ENCODE results near the gene LPAR4.
"Not testable (repeated sequence)": the region's sequence is repeated elsewhere in the genome, so short reads cannot be mapped to it uniquely, and the experiment has no call there.

LPAR4 gene

GRCh38 chrX:78800114-78800513 is 52.6 kb downstream of the LPAR4 start:
- no peak for DNase-seq (ENCODE audit: low spot score)
- H3K23ac ChIP-seq (ENCODE audit: low read depth, low read length, poor library complexity) = no peak overlapping the region
- no peak overlapping the region for H3K9ac ChIP-seq (ENCODE audit: low read depth, low read length, poor library complexity)
- H2BK12ac ChIP-seq (ENCODE audit: low read length) = no peak overlapping the region
- H3K79me1 ChIP-seq (ENCODE audit: low read depth, low read length) = no peaks in the 10 kb centered on the region
- H2AK5ac ChIP-seq (ENCODE audit: low read depth, low read length) = no peak overlapping the region
- no peak overlapping the region for H4K8ac ChIP-seq (ENCODE audit: low read depth, low read length)
- no peak overlapping the region for H2BK15ac ChIP-seq (ENCODE audit: low read length)
- no CpG with 5 or more reads among the region's 2 CpGs for WGBS, 2 donors (ENCODE audit: extremely low coverage in 2 of 2, insufficient read length in 2 of 2, insufficient replicate concordance in 1 of 2)
- H3K4me2 ChIP-seq (ENCODE audit: insufficient read depth, low read length, poor library complexity, severe bottlenecking) = no peak overlapping the region
- H3K27ac ChIP-seq (replicated peaks; ENCODE audit: low read length) = no peak overlapping the region
- H3K36me3 ChIP-seq (replicated peaks in 1 of 2; ENCODE audit: control insufficient read depth in 2 of 2, insufficient read depth in 2 of 2, low read length in 2 of 2) = no peaks in the 10 kb centered on the region
- H3K4me3 ChIP-seq (ENCODE audit: low read length in 2 of 2) = no peak overlapping the region
- H3K4me1 ChIP-seq (ENCODE audit: control insufficient read depth in 2 of 2, insufficient read depth in 1 of 2, low read depth in 1 of 2, low read length in 2 of 2) = no peaks in the 10 kb centered on the region
- no peak overlapping the region for H2BK120ac ChIP-seq (ENCODE audit: low read depth, low read length)
- no peaks in the 10 kb centered on the region for H3K27me3 ChIP-seq (ENCODE audit: control insufficient read depth in 3 of 3, insufficient read depth in 3 of 3, low read depth in 1 of 3, low read length in 3 of 3)
- H3K18ac ChIP-seq (ENCODE audit: low read length) = no peak overlapping the region
- H4K91ac ChIP-seq (ENCODE audit: low read depth, low read length, poor library complexity) = no peak overlapping the region
- H3K14ac ChIP-seq (ENCODE audit: low read length) = no peak overlapping the region
- no peak overlapping the region for H3K4ac ChIP-seq (ENCODE audit: low read length)
- H3K9me3 ChIP-seq (replicated peaks in 1 of 2; ENCODE audit: control insufficient read depth in 2 of 2, insufficient read depth in 1 of 2, low read depth in 1 of 2, low read length in 2 of 2) = no peaks in the 10 kb centered on the region
- no peak overlapping the region for H2AFZ ChIP-seq (ENCODE audit: low read length)
- no peak overlapping the region for H2BK5ac ChIP-seq (ENCODE audit: low read length)

GRCh38 chrX:78800694-78801093 is 53.2 kb downstream of the LPAR4 start:
- Histone ChIP-seq H3K27ac (replicated peaks; ENCODE audit: low read length) (no peak overlapping the region), H3K9ac (ENCODE audit: low read depth, low read length, poor library complexity) (no peak overlapping the region), H2BK12ac (ENCODE audit: low read length) (no peak overlapping the region), H3K4me3 (ENCODE audit: low read length in 2 of 2) (no peak overlapping the region), H3K14ac (ENCODE audit: low read length) (no peak overlapping the region), H3K23ac (ENCODE audit: low read depth, low read length, poor library complexity) (no peak overlapping the region), H2AK5ac (ENCODE audit: low read depth, low read length) (no peak overlapping the region), H2BK5ac (ENCODE audit: low read length) (no peak overlapping the region), H4K91ac (ENCODE audit: low read depth, low read length, poor library complexity) (no peak overlapping the region), H2BK120ac (ENCODE audit: low read depth, low read length) (no peak overlapping the region), H3K9me3 (replicated peaks in 1 of 2; ENCODE audit: control insufficient read depth in 2 of 2, insufficient read depth in 1 of 2, low read depth in 1 of 2, low read length in 2 of 2) (no peaks in the 10 kb centered on the region), H3K4me1 (ENCODE audit: control insufficient read depth in 2 of 2, insufficient read depth in 1 of 2, low read depth in 1 of 2, low read length in 2 of 2) (no peaks in the 10 kb centered on the region), H3K4me2 (ENCODE audit: insufficient read depth, low read length, poor library complexity, severe bottlenecking) (no peak overlapping the region), H3K79me1 (ENCODE audit: low read depth, low read length) (no peaks in the 10 kb centered on the region), H3K27me3 (ENCODE audit: control insufficient read depth in 3 of 3, insufficient read depth in 3 of 3, low read depth in 1 of 3, low read length in 3 of 3) (no peaks in the 10 kb centered on the region), H3K4ac (ENCODE audit: low read length) (no peak overlapping the region), H2BK15ac (ENCODE audit: low read length) (no peak overlapping the region), H4K8ac (ENCODE audit: low read depth, low read length) (no peak overlapping the region), H2AFZ (ENCODE audit: low read length) (no peak overlapping the region), H3K18ac (ENCODE audit: low read length) (no peak overlapping the region), H3K36me3 (replicated peaks in 1 of 2; ENCODE audit: control insufficient read depth in 2 of 2, insufficient read depth in 2 of 2, low read length in 2 of 2) (no peaks in the 10 kb centered on the region)
- DNase-seq (ENCODE audit: low spot score) = no peak

- Histone ChIP-seq H3K18ac (ENCODE audit: low read length) (no peak overlapping the region), H2BK15ac (ENCODE audit: low read length) (no peak overlapping the region), H2BK120ac (ENCODE audit: low read depth, low read length) (no peak overlapping the region), H2AFZ (ENCODE audit: low read length) (no peak overlapping the region), H3K9ac (ENCODE audit: low read depth, low read length, poor library complexity) (no peak overlapping the region), H3K4me1 (ENCODE audit: control insufficient read depth in 2 of 2, insufficient read depth in 1 of 2, low read depth in 1 of 2, low read length in 2 of 2) (no peaks in the 10 kb centered on the region), H3K27ac (replicated peaks; ENCODE audit: low read length) (no peak overlapping the region), H3K27me3 (ENCODE audit: control insufficient read depth in 3 of 3, insufficient read depth in 3 of 3, low read depth in 1 of 3, low read length in 3 of 3) (no peaks in the 10 kb centered on the region), H3K4me3 (ENCODE audit: low read length in 2 of 2) (no peak overlapping the region), H3K4me2 (ENCODE audit: insufficient read depth, low read length, poor library complexity, severe bottlenecking) (no peak overlapping the region), H3K23ac (ENCODE audit: low read depth, low read length, poor library complexity) (no peak overlapping the region), H3K14ac (ENCODE audit: low read length) (no peak overlapping the region), H2BK5ac (ENCODE audit: low read length) (no peak overlapping the region), H3K9me3 (replicated peaks in 1 of 2; ENCODE audit: control insufficient read depth in 2 of 2, insufficient read depth in 1 of 2, low read depth in 1 of 2, low read length in 2 of 2) (no peaks in the 10 kb centered on the region), H2AK5ac (ENCODE audit: low read depth, low read length) (no peak overlapping the region), H2BK12ac (ENCODE audit: low read length) (no peak overlapping the region), H3K36me3 (replicated peaks in 1 of 2; ENCODE audit: control insufficient read depth in 2 of 2, insufficient read depth in 2 of 2, low read length in 2 of 2) (no peaks in the 10 kb centered on the region), H3K79me1 (ENCODE audit: low read depth, low read length) (no peaks in the 10 kb centered on the region), H4K8ac (ENCODE audit: low read depth, low read length) (no peak overlapping the region), H3K4ac (ENCODE audit: low read length) (no peak overlapping the region), H4K91ac (ENCODE audit: low read depth, low read length, poor library complexity) (no peak overlapping the region)
- no peak for DNase-seq (ENCODE audit: low spot score)
- no CpG with 5 or more reads among the region's 2 CpGs for WGBS, 2 donors (ENCODE audit: extremely low coverage in 2 of 2, insufficient read length in 2 of 2, insufficient replicate concordance in 1 of 2)
Observed at GRCh38 chrX:78801522-78801921, 54.0 kb downstream of the LPAR4 start.

GRCh38 chrX:78802526-78802925 is 55.0 kb downstream of the LPAR4 start:
- H2BK12ac ChIP-seq (ENCODE audit: low read length); DNase-seq (ENCODE audit: low spot score); H3K4me3 ChIP-seq (ENCODE audit: low read length in 2 of 2): not testable (repeated sequence)

More at GRCh38 chrX:78802526-78802925, 55.0 kb downstream of the LPAR4 start:
- not testable (repeated sequence) for H2BK120ac ChIP-seq (ENCODE audit: low read depth, low read length); H3K9ac ChIP-seq (ENCODE audit: low read depth, low read length, poor library complexity); H4K8ac ChIP-seq (ENCODE audit: low read depth, low read length); H3K9me3 ChIP-seq (replicated peaks in 1 of 2; ENCODE audit: control insufficient read depth in 2 of 2, insufficient read depth in 1 of 2, low read depth in 1 of 2, low read length in 2 of 2); H3K27me3 ChIP-seq (ENCODE audit: control insufficient read depth in 3 of 3, insufficient read depth in 3 of 3, low read depth in 1 of 3, low read length in 3 of 3); H2AFZ ChIP-seq (ENCODE audit: low read length); H3K4me1 ChIP-seq (ENCODE audit: control insufficient read depth in 2 of 2, insufficient read depth in 1 of 2, low read depth in 1 of 2, low read length in 2 of 2); H3K4ac ChIP-seq (ENCODE audit: low read length); H2BK5ac ChIP-seq (ENCODE audit: low read length); H2AK5ac ChIP-seq (ENCODE audit: low read depth, low read length); H4K91ac ChIP-seq (ENCODE audit: low read depth, low read length, poor library complexity); H3K27ac ChIP-seq (replicated peaks; ENCODE audit: low read length); H3K14ac ChIP-seq (ENCODE audit: low read length); H2BK15ac ChIP-seq (ENCODE audit: low read length); H3K4me2 ChIP-seq (ENCODE audit: insufficient read depth, low read length, poor library complexity, severe bottlenecking); H3K36me3 ChIP-seq (replicated peaks in 1 of 2; ENCODE audit: control insufficient read depth in 2 of 2, insufficient read depth in 2 of 2, low read length in 2 of 2); H3K23ac ChIP-seq (ENCODE audit: low read depth, low read length, poor library complexity); H3K79me1 ChIP-seq (ENCODE audit: low read depth, low read length); H3K18ac ChIP-seq (ENCODE audit: low read length)
- whole genome bisulfite sequencing, 2 donors (ENCODE audit: extremely low coverage in 2 of 2, insufficient read length in 2 of 2, insufficient replicate concordance in 1 of 2) = no CpG with 5 or more reads among the region's 3 CpGs
